K562 (cell line): ENCODE measurements around the gene TREM2.

ENCODE experiments used
- AFF1 ChIP-seq, 2 experiments: fragments of 450-650 bp; IDR thresholded peaks; 2 replicates each; pipeline ENCODE4 v1.6.1; 2018; ENCODE audit warnings: mild to moderate bottlenecking in 2 of 2, low read depth in 1 of 2; ENCODE audit not compliant: partially characterized antibody in 2 of 2
- BRCA1 ChIP-seq, 2 experiments: fragments of 450-650 bp in 1 of 2; sonication (generic) in 1 of 2; formaldehyde crosslinking in 1 of 2; IDR thresholded peaks; 2 replicates each; pipeline versions ENCODE4 v1.5.0 to v1.6.1; 2017 to 2020; ENCODE audit warnings: mild to moderate bottlenecking in 1 of 2, missing genetic modification reagents in 1 of 2
- PBX2 ChIP-seq, 2 experiments: IDR thresholded peaks in 1 of 2; conservative IDR thresholded peaks in 1 of 2; 2 replicates each; pipeline ENCODE4 v1.6.1; 2016; ENCODE audit warnings: low read depth in 2 of 2, mild to moderate bottlenecking in 1 of 2, missing compliant biosample characterization in 1 of 2, missing genetic modification characterization in 1 of 2, moderate library complexity in 1 of 2
- POLR2A ChIP-seq: fragments of 450-650 bp; conservative IDR thresholded peaks from 2 replicates; pipeline ENCODE4 v1.6.1; 2016
- SRSF9 ChIP-seq: fragments of 200-400 bp; formaldehyde crosslinking; IDR thresholded peaks from 2 replicates; pipeline ENCODE4 v1.6.1; 2017; ENCODE audit warnings: low read depth, low read length, borderline replicate concordance

GRCh38 chr6:41194386-41194785, 31.5 kb upstream of the TREM2 start:
- no peak for TF ChIP-seq SRSF9
- no peak for TF ChIP-seq POLR2A
- no peak for TF ChIP-seq AFF1 (IDR thresholded peaks at IDR 0.05; ENCODE audit: low read depth in 1 of 2, partially characterized antibody in 2 of 2)
- no peak for TF ChIP-seq PBX2 (CRISPR knock-in tag; IDR thresholded peaks at IDR 0.05; ENCODE audit: low read depth)
- no peak for TF ChIP-seq PBX2 (tag; conservative IDR thresholded peaks at IDR 0.05; ENCODE audit: low read depth)
- TF ChIP-seq BRCA1 (IDR thresholded peaks at IDR 0.05): no peak
- no peak for TF ChIP-seq BRCA1 (CRISPR knock-in tag; IDR thresholded peaks at IDR 0.05)
